Activated T-cell treated with anti-CD3 and anti-CD28 coated beads for 1 hour (primary cell): Measurements from ENCODE around the gene CRAMP1.

Source experiments
- DNase-seq: peaks from one replicate; pipeline ENCODE4 v3.0.0-alpha.2; 2020; ENCODE audit warnings: low read depth

CRAMP1 gene

GRCh38 chr16:1657841-1658240 lies 45.7 kb downstream of the CRAMP1 start:
- DNase-seq: no peak

- no peak for DNase-seq
Measured at GRCh38 chr16:1659031-1659430, 46.9 kb downstream of the CRAMP1 start.

- DNase-seq: no peak
Measured at GRCh38 chr16:1661826-1662225, 49.7 kb downstream of the CRAMP1 start.

GRCh38 chr16:1662543-1662942 lies 50.4 kb downstream of the CRAMP1 start:
- DNase-seq: no peak

GRCh38 chr16:1665829-1666228 lies 53.7 kb downstream of the CRAMP1 start:
- DNase-seq: no peak

GRCh38 chr16:1666316-1666715 lies 54.2 kb downstream of the CRAMP1 start:
- no peak for DNase-seq

GRCh38 chr16:1667271-1667670 lies 55.1 kb downstream of the CRAMP1 start:
- DNase-seq: no peak

GRCh38 chr16:1667916-1668315 lies 55.8 kb downstream of the CRAMP1 start:
- DNase-seq: no peak

- DNase-seq: no peak
Measured at GRCh38 chr16:1668612-1669319, 56.6 kb downstream of the CRAMP1 start.

- no peak for DNase-seq
Measured at GRCh38 chr16:1669698-1670097, 57.5 kb downstream of the CRAMP1 start.

- DNase-seq: no peak
Measured at GRCh38 chr16:1670371-1670770, 58.2 kb downstream of the CRAMP1 start.

- DNase-seq: no peak
Measured at GRCh38 chr16:1670866-1671265, 58.7 kb downstream of the CRAMP1 start.

GRCh38 chr16:1673424-1674151 lies 61.4 kb downstream of the CRAMP1 start:
- no peak for DNase-seq

GRCh38 chr16:1674306-1674705 lies 62.1 kb downstream of the CRAMP1 start:
- no peak for DNase-seq

- DNase-seq: no peak
Measured at GRCh38 chr16:1674751-1675664, 62.8 kb downstream of the CRAMP1 start.

- no peak for DNase-seq
Measured at GRCh38 chr16:1676661-1677060, 64.5 kb downstream of the CRAMP1 start.

GRCh38 chr16:1677339-1677738 lies 65.2 kb downstream of the CRAMP1 start:
- no peak for DNase-seq

GRCh38 chr16:1677942-1678499 lies 65.9 kb downstream of the CRAMP1 start, which contains the start of gene JPT2:
TSS of gene JPT2 (plus strand) at chr16:1678279. CDS start at chr16:1678313, 34 bp downstream.
- peak; percentile 90 for DNase-seq

GRCh38 chr16:1678500-1679098 lies 66.4 kb downstream of the CRAMP1 start:
- DNase-seq: peak; percentile 30

GRCh38 chr16:1680361-1680760 lies 68.2 kb downstream of the CRAMP1 start:
- no peak for DNase-seq

- no peak for DNase-seq
Measured at GRCh38 chr16:1681032-1681431, 68.9 kb downstream of the CRAMP1 start.
